IMR-90 (cell line): ENCODE data around the gene CEACAM7.

Experiments
- CEBPB ChIP-seq: IDR thresholded peaks from 2 replicates; pipeline ENCODE4 v1.6.1; 2012; ENCODE audit warnings: low read depth, low read length, improper control_type of control experiment
- CHD1 ChIP-seq: IDR thresholded peaks from 2 replicates; pipeline ENCODE4 v1.6.1; 2012; ENCODE audit warnings: low read depth, low read length, improper control_type of control experiment
- POLR2A ChIP-seq: IDR thresholded peaks from 2 replicates; pipeline ENCODE4 v1.6.1; 2012; ENCODE audit warnings: mild to moderate bottlenecking, low read depth, low read length
- RAD21 ChIP-seq: IDR thresholded peaks from 2 replicates; pipeline ENCODE4 v1.6.1; 2012; ENCODE audit warnings: low read length, improper control_type of control experiment
- TF ChIP-seq, protein P1 (sequence below): conservative IDR thresholded peaks from 2 replicates; pipeline ENCODE4 v1.5.1; 2012; ENCODE audit warnings: mild to moderate bottlenecking, low read depth, low read length, improper control_type of control experiment

DNA sequence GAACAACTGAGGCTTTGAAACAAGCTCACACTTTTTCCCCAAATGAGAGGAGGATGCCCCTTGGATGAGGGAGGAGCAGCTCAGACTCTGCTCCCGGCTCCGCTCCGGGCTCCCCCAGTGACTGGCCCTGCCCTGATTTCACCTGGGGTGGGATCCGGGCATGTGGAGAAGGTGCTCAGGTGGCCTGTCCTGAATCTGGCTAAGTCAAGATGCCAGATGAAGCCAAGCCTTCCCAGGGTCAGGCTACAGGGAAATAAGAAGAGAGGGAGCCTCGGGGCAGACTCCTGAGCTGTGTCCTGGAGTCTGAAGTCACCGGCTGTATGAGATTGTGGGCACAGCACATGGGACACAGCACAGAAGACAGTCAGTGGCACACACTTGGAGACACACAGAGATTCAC lies 30.7 kb upstream of the CEACAM7 start:
- TF ChIP-seq, protein P1, sequence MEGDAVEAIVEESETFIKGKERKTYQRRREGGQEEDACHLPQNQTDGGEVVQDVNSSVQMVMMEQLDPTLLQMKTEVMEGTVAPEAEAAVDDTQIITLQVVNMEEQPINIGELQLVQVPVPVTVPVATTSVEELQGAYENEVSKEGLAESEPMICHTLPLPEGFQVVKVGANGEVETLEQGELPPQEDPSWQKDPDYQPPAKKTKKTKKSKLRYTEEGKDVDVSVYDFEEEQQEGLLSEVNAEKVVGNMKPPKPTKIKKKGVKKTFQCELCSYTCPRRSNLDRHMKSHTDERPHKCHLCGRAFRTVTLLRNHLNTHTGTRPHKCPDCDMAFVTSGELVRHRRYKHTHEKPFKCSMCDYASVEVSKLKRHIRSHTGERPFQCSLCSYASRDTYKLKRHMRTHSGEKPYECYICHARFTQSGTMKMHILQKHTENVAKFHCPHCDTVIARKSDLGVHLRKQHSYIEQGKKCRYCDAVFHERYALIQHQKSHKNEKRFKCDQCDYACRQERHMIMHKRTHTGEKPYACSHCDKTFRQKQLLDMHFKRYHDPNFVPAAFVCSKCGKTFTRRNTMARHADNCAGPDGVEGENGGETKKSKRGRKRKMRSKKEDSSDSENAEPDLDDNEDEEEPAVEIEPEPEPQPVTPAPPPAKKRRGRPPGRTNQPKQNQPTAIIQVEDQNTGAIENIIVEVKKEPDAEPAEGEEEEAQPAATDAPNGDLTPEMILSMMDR = no peak
- TF ChIP-seq CEBPB (no peak), RAD21 (no peak), POLR2A (no peak), CHD1 (no peak)
